GM18526 (cell line): ENCODE results near the gene PDE9A.

ENCODE experiments used
- POLR2A ChIP-seq: IDR thresholded peaks from 3 replicates; pipeline ENCODE4 v1.6.1; 2011; ENCODE audit not compliant: insufficient read length; ENCODE audit errors: extremely low read depth

Gene PDE9A

DNA sequence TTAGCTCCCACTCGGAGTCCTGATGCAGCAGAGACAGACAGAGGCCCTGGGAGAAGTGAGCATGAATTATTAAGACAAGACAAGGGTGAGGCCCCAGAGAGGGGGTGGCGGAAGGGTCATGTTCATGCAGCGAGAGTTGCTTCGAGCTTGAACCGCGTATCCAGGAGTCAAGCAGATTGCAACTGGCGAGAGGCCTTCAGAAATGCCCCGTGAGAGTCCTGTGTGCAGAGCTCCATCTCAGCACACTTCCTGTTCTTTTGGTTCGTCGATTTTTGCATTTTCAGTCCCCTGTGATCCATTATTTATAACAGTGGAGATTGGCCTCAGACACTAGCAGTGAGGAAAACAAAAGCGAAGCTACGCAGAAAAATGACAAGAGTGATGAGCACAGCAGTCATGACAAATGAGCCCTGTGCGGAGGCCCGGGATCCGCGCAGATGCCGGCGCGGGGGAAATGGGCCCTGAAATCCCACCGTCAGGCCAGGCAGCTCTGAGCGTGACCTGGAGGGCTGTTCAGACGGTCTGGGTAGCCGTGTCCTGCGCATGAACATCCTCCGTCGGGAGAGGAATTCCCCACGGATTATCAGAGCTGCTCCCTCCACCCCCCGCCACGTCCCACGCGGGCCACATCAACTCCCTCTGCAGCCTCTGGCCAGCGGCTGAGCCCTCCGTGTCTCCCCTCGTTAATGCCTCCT lies 15.0 kb downstream of the PDE9A start:
- no peak for TF ChIP-seq POLR2A

DNA sequence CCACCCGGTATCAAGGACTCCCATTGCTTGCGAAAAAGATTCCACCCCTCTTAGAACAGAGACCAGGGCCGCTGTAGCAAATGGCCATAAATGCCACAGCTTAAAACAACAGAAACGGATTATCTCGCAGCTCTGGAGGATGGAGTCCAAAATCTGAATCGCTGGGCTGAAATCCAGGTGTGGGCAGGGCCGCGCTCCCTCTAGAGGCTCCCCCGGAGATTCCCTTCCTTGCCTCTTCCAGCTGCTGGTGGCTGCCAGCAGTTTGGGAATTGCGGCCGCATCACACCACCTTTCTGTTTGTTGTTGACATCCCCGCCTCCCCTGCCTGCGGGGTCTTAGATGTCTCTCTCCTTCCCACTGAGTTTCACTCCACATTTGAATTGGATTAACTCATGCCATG lies 15.6 kb downstream of the PDE9A start:
- TF ChIP-seq POLR2A, result no peak

- no peak for TF ChIP-seq POLR2A
Measured at GRCh38 chr21:42670058-42670880, 16.8 kb downstream of the PDE9A start.

DNA sequence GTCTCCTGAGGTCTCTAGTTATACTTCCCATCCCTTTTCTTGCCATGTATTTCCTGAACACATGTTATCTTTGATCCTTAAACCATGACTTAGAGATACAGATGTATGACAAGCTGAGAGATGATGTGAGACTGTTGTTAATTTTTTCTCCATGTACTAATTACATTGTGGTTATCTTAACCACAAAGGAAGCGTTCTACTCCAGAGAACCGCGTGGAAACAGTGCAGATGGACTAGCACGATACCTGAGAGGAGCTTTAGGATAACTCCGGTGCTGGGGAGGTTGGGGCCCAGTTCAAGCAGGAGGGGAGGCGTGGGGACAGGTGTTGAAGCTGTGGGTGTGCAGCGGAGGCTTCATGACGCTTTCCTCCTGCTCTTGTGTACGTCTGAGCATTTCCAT lies 17.5 kb downstream of the PDE9A start:
- no peak for TF ChIP-seq POLR2A

- no peak for TF ChIP-seq POLR2A
Measured at GRCh38 chr21:42671778-42672593, 18.6 kb downstream of the PDE9A start.

- no peak for TF ChIP-seq POLR2A
Measured at GRCh38 chr21:42672699-42673458, 19.5 kb downstream of the PDE9A start.

GRCh38 chr21:42673633-42674328 lies 20.4 kb downstream of the PDE9A start:
- TF ChIP-seq POLR2A, result no peak

DNA sequence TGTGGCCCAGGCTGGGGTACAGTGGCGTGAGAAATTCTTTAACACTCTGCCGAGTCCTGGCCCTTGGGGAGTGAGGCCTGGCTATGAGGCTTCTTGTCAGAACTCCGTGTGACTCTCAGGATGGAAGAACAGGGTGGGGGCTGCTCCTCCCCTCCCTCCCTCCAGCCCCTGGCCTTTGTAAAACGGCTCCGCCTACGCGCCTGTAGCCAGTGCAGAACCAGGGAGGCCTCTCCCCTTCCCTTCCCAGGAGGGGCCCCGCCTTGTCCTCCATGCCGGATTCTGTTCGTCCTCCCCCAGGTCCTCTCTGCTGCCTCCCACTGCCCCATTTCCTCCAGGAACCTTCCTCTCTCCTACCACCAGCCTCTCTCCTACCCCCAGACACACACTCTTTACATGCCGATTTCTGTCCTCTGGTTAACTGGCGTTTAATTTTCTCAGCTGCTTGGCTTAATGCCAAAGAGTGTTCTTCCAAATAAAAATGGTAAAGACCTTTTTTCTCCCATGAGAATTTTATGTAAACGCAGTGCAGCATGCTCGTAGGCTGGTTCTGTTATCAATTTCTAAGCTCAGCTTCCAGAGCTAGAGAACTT lies 21.0 kb downstream of the PDE9A start:
- TF ChIP-seq POLR2A, result no peak

GRCh38 chr21:42675403-42675802 lies 22.0 kb downstream of the PDE9A start:
- no peak for TF ChIP-seq POLR2A

- no peak for TF ChIP-seq POLR2A
Measured at GRCh38 chr21:42676808-42677207, 23.4 kb downstream of the PDE9A start.

- no peak for TF ChIP-seq POLR2A
Measured at GRCh38 chr21:42677339-42678321, 24.2 kb downstream of the PDE9A start.

DNA sequence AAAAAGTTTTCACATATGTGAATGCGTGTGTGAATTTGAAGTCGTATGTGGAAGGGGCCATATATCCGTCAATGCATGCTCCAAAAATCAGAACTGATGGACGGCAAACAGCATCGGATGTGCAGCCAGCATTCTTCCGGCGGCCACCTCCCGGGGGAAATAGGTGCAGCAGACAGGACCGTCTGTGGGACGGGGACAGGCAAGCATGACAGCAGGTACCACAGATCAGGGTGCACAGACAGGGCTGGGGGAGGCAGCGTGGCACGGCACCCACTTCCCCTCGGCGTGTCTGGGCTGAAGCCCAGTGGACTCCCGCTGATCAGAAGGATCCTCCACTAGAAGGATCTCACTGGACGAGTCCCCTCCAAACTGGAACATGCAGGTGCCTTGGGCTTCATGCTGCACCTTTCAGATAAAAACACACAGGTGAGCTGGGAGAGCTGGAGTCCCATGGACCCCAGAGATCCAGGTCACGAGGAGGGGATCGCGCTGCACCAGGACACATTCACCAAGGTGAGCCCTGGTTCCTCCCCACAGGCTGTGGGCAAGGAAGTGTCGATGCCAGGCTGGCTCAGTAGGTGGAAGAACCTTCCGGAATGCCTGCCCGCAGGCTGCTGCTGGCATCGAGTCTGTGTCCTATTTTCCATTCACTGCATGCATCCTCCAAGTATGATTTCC lies 25.3 kb downstream of the PDE9A start:
- no peak for TF ChIP-seq POLR2A
